HG02588 (cell line): ENCODE measurements around the gene ISM1.

Experiments
- ATAC-seq: cut with Tn5 transposase; IDR thresholded peaks from one replicate; pipeline ENCODE4 v1.9.1; 2021; ENCODE audit warnings: mild to moderate bottlenecking, moderate library complexity; ENCODE audit not compliant: unreplicated experiment

ISM1 gene

GRCh38 chr20:13220904-13221297, at the start of gene ISM1:
TSS of gene ISM1 (plus strand) at chr20:13221274. CDS start at chr20:13221777, 503 bp downstream.
- ATAC-seq, result peak; percentile 24

DNA sequence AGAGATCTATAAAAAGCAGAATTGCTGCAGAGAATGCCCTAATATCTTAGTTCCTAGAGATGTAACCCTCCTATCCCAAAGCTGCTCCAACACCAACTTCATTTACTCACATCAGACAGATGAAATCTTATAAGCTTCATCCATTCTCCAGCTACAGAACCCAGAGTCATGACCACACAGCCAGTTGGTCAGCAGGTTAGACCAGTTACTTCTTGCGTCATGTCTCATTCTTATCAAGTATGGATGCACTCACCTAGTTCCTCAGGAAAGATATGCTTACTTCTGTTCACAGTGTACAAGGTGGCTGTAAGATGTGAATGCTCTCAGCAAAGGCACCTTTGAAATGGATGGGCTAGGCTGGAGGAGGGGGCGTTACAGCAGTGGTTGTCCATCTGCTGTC, 47.9 kb upstream of the ISM1 start:
- no peak for ATAC-seq

- no peak for ATAC-seq
Measured at GRCh38 chr20:13174402-13174801, 46.7 kb upstream of the ISM1 start.

DNA sequence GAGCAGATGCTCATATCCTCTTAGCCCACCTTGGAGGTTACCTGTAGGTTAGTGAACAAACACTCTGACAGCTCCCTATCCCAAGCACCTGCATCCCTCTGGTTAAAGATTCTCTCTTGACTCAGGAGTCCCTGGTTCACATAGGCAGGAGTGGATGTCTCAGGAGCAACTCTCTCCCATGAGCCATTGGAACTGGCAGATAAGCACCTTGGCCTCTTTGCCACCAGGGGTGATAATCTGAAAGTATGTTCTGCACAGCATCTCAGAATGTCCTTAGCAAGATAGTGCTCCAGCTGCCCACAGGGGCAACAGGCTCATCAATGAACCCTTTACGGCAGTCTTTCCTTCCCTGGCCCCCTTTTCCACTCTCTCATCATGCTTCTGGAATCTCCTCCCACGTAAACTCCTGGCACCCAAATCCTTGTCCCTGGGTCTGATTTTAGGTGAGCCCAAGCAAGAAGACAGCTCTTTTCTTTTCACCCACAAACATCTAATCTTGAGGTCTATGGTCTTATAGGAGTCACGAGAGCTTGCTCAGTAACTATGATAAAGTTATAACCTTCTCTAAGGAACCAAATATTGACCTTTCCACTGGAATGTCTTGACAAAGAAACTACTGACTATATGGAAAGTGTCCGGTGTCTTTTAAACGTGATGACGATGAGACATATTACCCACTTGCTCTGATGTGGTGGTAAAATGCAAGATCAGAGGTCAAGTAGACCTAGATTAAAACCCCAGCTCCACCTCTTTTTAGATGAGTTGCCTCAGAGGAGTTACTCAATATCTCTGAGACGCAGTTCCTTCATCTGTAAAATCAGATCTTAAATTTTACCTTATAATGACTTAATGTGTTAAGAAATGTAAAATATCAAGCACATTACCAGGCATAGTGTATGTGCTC, 39.8 kb upstream of the ISM1 start:
- no peak for ATAC-seq

GRCh38 chr20:13183005-13183404, 38.1 kb upstream of the ISM1 start:
- no peak for ATAC-seq

DNA sequence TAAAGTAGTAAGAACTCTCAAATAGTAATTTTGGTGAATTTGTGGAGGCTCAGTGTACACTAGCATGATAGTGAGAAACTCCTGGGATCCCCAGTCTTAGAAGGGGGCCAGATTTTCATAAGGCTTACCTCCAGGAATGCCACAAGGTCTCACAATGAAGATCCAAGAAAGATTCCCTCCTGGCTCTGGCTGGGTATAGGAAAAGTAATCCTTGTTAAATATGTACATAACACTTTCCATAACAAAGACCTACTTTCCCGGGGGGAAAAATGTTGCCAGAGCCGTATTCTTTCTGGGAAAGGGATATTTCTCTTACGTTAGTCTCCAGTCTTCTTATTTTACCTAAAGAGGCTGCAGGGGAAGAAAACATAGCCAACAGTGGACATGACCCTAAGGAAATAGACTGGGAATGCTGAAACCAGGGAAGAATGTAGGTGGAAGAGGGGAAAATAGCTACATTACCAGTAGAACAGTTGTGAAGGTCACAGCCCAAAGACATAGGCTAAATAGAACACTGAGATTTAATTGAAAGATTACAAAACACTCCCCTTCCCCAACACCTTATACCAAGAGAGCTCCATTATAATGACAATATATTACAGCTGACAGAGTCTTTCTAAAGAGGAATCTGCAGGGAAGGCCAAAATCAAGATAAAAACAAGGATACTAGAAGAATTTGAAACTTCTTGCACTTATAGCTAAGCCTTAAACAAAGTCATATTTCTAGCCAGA, 34.9 kb upstream of the ISM1 start:
- no peak for ATAC-seq

DNA sequence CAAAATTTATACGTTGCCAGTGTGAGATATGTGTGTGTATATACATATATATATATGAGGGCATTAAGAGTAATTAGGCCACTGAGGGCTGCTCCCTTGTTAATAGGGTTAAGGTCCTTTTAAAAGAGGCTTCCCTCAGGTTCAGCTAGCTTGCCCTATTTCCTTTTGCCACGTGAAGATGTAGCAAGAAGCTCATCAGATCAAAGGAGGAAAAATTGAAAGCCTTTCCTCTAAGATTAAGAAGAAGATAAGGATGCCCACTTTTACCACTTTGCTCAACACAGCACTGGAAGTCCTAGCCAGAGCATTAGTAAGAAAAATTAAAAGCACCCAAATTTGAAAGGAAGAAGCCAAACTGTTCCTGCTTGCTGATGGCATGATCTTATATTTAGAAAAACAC, 33.2 kb upstream of the ISM1 start:
- ATAC-seq, result no peak

DNA sequence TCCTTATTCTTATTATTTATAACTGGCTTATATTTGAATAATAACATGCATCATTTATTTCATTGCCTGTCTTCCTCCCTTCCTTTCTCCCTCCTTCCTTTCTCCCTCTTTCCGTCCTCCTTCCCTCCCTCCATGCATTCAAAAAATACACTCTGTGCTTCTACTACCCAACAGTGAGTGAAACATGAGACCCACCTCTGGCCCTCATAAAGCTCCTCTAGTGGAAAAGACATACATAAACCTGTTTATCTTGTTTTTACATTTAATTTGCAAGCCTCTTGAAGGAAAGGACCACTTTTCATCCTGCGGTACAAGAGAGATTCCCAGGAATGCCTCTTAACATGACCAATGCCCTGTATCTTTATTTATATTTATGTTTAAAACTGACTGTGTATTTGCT, 21.8 kb upstream of the ISM1 start:
- no peak for ATAC-seq

GRCh38 chr20:13200767-13201500, 20.1 kb upstream of the ISM1 start:
- ATAC-seq, result no peak

- ATAC-seq, result no peak
Measured at GRCh38 chr20:13202565-13202964, 18.5 kb upstream of the ISM1 start.

- ATAC-seq, result no peak
Measured at GRCh38 chr20:13205425-13205824, 15.6 kb upstream of the ISM1 start.

GRCh38 chr20:13205848-13206434, 15.1 kb upstream of the ISM1 start:
- no peak for ATAC-seq

- ATAC-seq, result no peak
Measured at GRCh38 chr20:13207016-13207415, 14.1 kb upstream of the ISM1 start.

DNA sequence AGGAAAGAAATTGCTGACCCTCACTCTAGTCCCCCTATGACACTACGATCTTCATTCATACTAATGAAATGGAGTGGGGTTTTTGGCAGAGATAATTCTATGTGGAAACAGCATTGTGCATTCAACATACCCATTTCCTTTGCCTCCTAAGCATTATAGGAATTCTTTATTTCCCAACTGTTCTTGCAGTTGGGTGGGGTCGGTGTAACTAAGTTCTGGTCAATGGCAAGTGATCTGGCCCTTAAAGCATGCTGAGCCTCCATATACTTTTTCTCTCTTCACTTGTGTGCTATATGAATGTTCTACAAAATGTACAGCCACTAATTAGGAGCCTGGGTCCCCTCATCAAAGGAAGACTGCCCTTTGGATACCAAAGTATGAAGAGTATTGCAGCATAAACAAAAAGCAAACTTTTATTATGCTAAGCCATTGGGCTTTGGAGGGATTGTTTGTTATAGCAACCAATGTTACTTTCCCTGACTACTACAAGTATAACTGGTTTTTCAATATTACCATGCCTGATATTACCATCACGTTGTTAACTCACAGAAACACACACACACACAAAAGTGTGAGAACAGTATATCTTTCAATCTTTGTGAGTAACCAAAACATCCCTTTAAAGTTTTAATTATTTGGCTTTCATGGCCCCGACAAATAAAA, 9.0 kb upstream of the ISM1 start:
- no peak for ATAC-seq

- ATAC-seq, result no peak
Measured at GRCh38 chr20:13212750-13213149, 8.3 kb upstream of the ISM1 start.

DNA sequence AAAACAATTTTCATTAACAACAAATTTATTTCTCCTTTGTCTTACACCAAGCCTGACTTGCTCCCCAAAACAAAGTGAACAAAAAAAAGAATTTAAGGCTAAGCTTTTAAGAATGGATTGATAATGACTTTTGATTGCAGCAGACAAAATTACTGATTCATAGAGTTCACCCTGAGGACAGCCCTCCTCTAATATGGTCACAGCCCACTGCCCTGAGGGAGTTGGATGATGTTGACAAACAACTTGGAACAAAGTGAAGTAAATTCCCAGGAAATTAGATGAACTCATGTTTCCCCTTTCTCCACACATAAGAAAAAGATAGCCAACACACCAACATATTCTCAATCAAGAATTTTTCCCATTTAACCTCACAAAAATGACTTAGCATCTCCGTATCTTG, 7.7 kb upstream of the ISM1 start:
- no peak for ATAC-seq

DNA sequence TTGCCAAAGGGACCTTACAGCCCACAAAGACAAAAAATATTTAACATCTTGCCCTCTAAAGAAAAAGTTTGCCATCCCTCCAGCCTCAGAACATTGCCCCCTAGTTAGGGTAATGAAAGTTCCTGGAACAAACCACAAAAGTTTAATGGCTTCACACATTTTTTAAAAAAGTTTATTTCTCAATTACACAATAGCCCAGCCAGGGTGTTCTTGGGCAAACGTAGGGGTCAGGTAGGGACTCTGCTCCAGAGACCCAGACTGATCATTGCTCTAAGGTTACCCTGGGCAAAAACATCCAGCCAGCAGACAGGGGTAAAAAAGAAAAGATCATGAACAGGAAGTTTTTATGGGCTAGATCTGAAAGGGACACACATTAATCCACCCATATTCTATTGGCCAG, 4.5 kb upstream of the ISM1 start:
- ATAC-seq, result no peak

DNA sequence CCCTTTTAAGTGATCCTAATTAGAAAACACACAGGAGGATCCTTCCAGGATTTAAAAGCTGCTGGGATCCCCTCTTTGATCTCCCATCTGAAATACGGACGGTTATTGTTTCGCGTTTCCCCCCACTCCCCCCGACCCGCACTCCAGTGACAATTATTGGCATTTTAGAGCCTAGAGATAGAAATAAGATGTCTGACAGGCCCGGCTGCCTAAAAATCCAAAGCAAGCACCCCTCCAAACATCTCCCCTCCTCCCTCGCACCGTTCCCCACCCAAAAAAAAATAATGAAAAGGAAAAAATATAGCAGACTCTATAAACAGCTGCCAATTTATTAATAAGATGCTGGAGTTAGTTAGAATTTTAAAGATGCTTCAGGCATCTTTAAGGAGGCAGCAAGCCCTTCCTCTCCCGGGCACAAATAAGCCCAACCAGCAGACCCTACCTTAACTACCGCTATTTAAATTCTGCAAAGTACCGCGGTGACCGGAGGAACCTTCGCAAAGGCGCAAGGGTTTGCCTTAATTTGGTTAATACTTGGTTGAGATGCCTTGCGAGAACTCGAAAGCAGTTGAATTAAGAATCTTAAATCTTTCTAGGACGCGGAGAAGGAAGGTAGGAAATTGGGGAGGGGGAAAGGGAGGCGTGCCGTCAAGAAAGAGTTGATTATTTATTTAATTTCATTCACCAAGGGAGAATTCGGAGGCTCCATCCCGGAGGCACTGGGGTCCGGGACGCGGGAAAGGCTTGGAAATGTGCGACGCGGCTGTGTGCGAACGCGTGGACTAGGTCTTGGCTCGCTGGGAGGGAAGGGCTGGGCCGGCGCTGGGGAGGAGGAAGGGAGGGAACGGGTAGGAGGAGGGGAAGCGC, 1.5 kb upstream of the ISM1 start:
- ATAC-seq, result no peak

DNA sequence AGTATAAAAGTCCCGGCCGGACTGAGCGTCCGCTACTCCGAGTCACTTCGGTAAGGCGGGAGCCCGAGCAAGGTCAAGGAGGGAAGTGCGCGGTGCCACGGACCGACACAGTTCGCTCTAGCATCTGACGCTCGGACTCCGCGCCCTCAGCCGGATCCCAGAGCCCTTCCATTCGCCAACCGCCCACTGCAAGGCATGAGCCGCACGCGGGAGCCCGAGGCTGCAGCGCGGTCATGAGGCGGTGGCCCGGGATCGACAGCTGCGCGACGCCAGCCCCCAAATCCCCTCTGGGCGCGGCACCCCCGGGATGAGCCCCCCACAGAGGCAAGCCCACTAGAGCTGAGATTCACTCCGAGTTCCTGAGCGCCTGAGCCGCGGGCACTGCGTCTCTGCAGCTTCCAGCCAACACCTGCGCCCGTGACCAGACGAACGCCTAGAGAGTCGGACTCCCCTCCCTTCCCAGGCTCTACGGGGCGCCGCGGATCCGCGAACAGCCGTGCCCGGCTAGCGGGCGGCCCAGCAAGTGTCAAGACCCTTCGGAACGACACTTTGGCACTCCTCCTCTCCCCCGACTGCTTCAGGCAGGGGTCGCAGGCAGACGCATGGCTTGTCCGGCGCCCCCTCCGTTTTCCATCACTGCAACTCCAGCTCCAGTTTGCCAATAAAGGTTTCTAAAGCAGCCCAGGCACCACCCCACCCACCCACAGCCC, 725 bp upstream of the ISM1 start:
- no peak for ATAC-seq
